ENCODE data around the gene SLC39A7. TPM values are rescaled to one million over a fixed set of nuclear protein-coding genes. Genes with fewer than 3 reads are reported as not detected.

SLC39A7 gene
- total RNA-seq, 6 experiments from 2014 or later, result 215 to 240 (median 225) TPM

GRCh38 chr6:33211136-33211535 lies 10.5 kb downstream of the SLC39A7 start:
- TF ChIP-seq CTCF (IDR thresholded peaks at IDR 0.05), result no peak
- H3K27ac Mint-ChIP-seq, result no peak overlapping the region
- peaks cover 43% of the 10 kb centered on the region for H3K4me1 Mint-ChIP-seq (ENCODE audit: low read depth)
- peaks cover 18% of the 10 kb centered on the region for H3K36me3 Mint-ChIP-seq (ENCODE audit: low read depth)
- H3K4me3 Mint-ChIP-seq, result no peak overlapping the region
- H3K27me3 Mint-ChIP-seq (ENCODE audit: insufficient read depth), result peaks cover 18% of the 10 kb centered on the region
- DNase-seq, result no peak
- H3K9me3 Mint-ChIP-seq, result no peaks in the 10 kb centered on the region

GRCh38 chr6:33211666-33212422 lies 11.2 kb downstream of the SLC39A7 start:
- H3K4me3 Mint-ChIP-seq, result no peak overlapping the region
- H3K36me3 Mint-ChIP-seq (ENCODE audit: low read depth), result peaks cover 18% of the 10 kb centered on the region
- H3K27me3 Mint-ChIP-seq (ENCODE audit: insufficient read depth), result peaks cover 18% of the 10 kb centered on the region
- no peaks in the 10 kb centered on the region for H3K9me3 Mint-ChIP-seq
- H3K27ac Mint-ChIP-seq, result no peak overlapping the region
- H3K4me1 Mint-ChIP-seq (ENCODE audit: low read depth), result peaks cover 36% of the 10 kb centered on the region
- peak; percentile 15; the same call in 1 of the 2 replicates for TF ChIP-seq CTCF (IDR thresholded peaks at IDR 0.05)
- DNase-seq, result no peak

GRCh38 chr6:33212857-33213165 lies 12.1 kb downstream of the SLC39A7 start:
- peaks cover 18% of the 10 kb centered on the region for H3K36me3 Mint-ChIP-seq (ENCODE audit: low read depth)
- H3K4me3 Mint-ChIP-seq, result peak overlapping the region; percentile 88
- peak overlapping the region; percentile 0; the same call in 1 of the 2 replicates for H3K27ac Mint-ChIP-seq
- peaks cover 36% of the 10 kb centered on the region for H3K4me1 Mint-ChIP-seq (ENCODE audit: low read depth)
- no peak for TF ChIP-seq CTCF (IDR thresholded peaks at IDR 0.05)
- no peaks in the 10 kb centered on the region for H3K9me3 Mint-ChIP-seq
- H3K27me3 Mint-ChIP-seq (ENCODE audit: insufficient read depth), result peaks cover 15% of the 10 kb centered on the region
- no peak for DNase-seq

DNA sequence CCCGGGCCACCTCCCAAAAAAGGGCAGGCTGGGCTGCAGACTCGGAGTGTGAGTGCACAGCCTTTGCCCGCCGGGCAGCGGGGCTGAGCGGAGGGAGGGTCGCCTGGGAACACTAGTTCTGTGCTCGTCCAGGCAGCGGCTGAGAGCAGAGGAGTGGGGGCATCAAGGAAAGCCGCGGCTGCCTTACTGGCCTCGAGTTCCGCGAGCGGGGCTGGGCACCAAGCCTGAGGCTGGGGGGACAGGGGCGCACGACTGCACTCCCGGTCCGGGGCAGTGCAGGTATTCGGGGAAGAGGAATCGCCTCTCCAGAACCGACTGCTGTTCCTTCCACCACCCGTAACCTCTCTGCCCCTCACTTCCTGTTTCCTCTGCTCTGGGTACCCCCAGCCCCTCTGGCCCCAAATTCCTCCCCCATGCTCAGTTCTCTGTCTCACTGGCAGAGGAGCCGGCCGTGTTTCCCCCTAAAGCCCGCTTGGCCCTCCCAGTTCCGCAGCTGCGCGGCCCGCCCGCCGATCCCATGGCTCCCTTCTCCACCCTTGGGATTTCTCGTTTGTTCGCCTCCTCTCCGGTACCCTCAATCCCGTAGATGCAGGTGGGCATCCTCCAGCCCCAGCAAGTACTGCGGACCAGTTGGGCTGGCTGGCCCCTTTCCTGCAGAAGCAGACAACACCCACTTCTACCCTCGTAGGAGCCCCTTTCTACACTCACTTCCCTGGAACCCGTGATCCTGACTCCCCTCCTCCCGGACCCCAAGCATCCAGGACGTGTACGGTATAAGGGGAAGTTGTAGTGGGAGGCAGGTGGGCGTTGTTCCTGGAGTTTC lies 12.7 kb downstream of the SLC39A7 start:
- peaks cover 14% of the 10 kb centered on the region for H3K27me3 Mint-ChIP-seq (ENCODE audit: insufficient read depth)
- peaks cover 18% of the 10 kb centered on the region for H3K36me3 Mint-ChIP-seq (ENCODE audit: low read depth)
- H3K4me1 Mint-ChIP-seq (ENCODE audit: low read depth), result peaks cover 36% of the 10 kb centered on the region
- no peak for DNase-seq
- H3K9me3 Mint-ChIP-seq, result no peaks in the 10 kb centered on the region
- peak overlapping the region; percentile 88 for H3K4me3 Mint-ChIP-seq
- no peak for TF ChIP-seq CTCF (IDR thresholded peaks at IDR 0.05)
- H3K27ac Mint-ChIP-seq, result peak overlapping the region; percentile 0; the same call in 1 of the 2 replicates

DNA sequence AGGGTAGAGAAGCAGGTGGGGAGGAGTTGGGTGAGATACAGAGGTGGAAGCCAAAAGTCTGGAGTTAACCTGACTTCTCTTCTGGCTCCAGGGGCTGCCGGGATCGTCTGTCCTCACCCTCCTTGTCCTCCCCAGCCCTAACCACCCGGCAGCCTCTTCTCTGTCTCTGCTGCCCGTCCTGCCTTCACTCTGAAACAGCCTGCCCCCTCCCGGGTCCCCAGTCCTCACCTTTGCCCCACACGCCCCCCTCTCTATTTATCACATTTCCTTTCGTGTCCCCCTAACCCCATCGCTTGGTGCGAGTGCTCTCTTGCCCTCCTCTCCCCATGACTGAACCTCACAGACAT lies 13.3 kb downstream of the SLC39A7 start:
- H3K4me3 Mint-ChIP-seq, result peak overlapping the region; percentile 88
- H3K36me3 Mint-ChIP-seq (ENCODE audit: low read depth), result peaks cover 17% of the 10 kb centered on the region
- peaks cover 14% of the 10 kb centered on the region for H3K27me3 Mint-ChIP-seq (ENCODE audit: insufficient read depth)
- no peaks in the 10 kb centered on the region for H3K9me3 Mint-ChIP-seq
- no peak for TF ChIP-seq CTCF (IDR thresholded peaks at IDR 0.05)
- no peak overlapping the region for H3K27ac Mint-ChIP-seq
- DNase-seq, result no peak
- H3K4me1 Mint-ChIP-seq (ENCODE audit: low read depth), result peaks cover 32% of the 10 kb centered on the region

All from HFFc6 (cell line).